Measurements from ENCODE around the gene KCTD20. TPM values are rescaled to one million over a fixed set of nuclear protein-coding genes. Genes with fewer than 3 reads are reported as not detected.
"Not testable (repeated sequence)": the region's sequence is repeated elsewhere in the genome, so short reads cannot be mapped to it uniquely, and the experiment has no call there.

The KCTD20 gene
- total RNA-seq, 2 experiments from 2014 or later = 45.7 to 50.0 TPM

DNA sequence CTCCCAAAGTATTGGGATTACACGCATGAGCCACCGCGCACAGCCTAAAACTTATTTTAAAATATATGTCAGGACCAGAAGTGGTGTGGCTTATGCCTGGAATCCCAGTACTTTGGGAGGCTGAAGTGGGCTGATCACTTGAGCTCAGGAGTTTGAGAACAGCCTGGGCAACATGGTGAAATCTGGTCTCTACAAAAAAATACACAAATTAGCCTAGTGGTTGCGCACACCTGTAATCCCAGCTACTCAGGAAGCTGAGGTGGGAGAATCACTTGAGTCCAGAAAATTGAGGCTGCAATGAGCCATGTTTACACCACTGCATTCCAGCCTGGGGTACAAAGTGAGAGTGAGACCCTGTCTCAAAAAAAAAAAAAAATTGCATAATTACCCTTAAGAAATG is 13.9 kb upstream of the KCTD20 start:
- ATAC-seq (ENCODE audit: low read depth) (no peak), DNase-seq (no peak)
- H3K4me1 Mint-ChIP-seq = peaks cover 3% of the 10 kb centered on the region
- no peak overlapping the region for H3K4me3 Mint-ChIP-seq
- POLR2A ChIA-PET = interaction anchor here (0.6 kb wide), 1 partner anchor 246 kb away, joined by 4 read pairs; no protein-coding TSS in a partner anchor
- H3K9me3 Mint-ChIP-seq = no peaks in the 10 kb centered on the region
- H3K36me3 Mint-ChIP-seq = no peaks in the 10 kb centered on the region
- H3K27me3 Mint-ChIP-seq = peaks cover 5% of the 10 kb centered on the region
- no peak overlapping the region for H3K27ac Mint-ChIP-seq

DNA sequence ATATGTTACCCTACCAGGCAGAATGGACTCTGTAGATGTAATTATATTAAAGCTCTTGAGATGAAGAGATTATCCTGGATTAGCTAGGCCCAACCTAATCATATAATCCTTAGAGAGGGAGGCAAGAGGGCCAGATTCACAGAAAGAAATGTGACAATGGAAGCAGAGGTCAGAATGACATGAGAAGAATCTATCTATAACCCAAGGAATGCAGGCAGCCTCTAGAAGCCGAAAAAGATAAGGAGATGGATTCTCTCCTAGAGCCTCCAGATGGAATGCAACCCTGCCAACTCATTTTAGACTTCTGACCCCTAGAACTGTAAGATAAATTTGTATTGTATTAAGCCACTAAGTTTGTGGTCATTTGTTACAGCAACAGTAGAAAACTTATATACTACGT is 12.4 kb upstream of the KCTD20 start:
- POLR2A ChIA-PET = interaction anchor here (0.5 to 1.1 kb wide), 2 partner anchors 11 to 15 kb away, joined by 3 to 5 read pairs; no protein-coding TSS in a partner anchor
- H3K9me3 Mint-ChIP-seq = no peaks in the 10 kb centered on the region
- no peak for DNase-seq
- peaks cover 5% of the 10 kb centered on the region for H3K27me3 Mint-ChIP-seq
- ATAC-seq (ENCODE audit: low read depth) = no peak
- no peak overlapping the region for H3K4me3 Mint-ChIP-seq
- H3K36me3 Mint-ChIP-seq = no peaks in the 10 kb centered on the region
- peaks cover 2% of the 10 kb centered on the region for H3K4me1 Mint-ChIP-seq
- no peak overlapping the region for H3K27ac Mint-ChIP-seq

DNA sequence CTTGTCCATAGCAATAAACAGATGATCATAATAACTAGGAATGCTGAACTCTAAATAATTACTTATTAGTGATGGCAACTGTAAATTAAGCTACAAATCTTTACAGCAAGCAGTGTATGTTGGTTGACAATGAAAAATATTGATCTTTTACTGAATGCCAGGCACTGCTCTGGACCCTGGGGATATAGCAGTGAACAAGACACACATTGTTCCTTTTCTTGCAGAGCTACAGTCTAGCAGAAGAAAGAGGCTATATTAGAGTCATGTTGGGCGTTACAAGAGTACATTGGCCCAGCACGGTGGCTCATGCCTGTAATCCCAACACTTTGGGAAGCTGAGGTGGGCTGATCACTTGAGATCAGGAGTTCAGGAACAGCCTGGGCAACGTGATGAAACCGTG is 11.6 kb upstream of the KCTD20 start:
- Mint-ChIP-seq H3K27ac (no peak overlapping the region), H3K4me1 (peaks cover 3% of the 10 kb centered on the region), H3K4me3 (no peak overlapping the region), H3K36me3 (no peaks in the 10 kb centered on the region), H3K27me3 (peaks cover 8% of the 10 kb centered on the region), H3K9me3 (no peaks in the 10 kb centered on the region)
- POLR2A ChIA-PET = no interaction called here
- no peak for ATAC-seq (ENCODE audit: low read depth)
- no peak for DNase-seq

DNA sequence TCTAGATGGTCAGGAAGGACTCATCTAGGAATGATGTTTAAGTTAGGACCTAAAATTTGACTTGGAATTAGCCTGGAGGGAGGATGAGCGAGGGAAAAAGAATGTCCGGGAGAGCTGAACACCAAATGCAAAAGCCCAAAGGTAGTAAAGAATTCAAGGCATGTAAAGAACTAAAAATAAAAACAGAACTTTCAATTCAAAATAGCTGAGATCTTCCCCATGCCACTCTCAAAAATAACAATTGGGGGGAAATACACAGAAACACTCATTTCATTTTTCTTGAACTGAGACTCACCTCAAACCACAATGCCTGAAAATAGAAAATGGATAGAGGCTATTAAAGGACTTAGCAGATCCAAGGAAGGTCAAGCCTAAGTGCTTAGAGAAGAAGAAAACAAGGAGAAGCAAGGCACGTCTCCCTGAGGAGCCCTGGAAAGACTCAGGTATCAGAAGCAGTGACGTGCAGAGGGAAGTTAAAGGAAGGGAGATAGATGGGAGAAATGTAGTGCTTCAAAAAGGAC is 10.6 kb upstream of the KCTD20 start:
- Mint-ChIP-seq H3K27ac (no peak overlapping the region), H3K36me3 (no peaks in the 10 kb centered on the region), H3K4me1 (peaks cover 6% of the 10 kb centered on the region), H3K4me3 (no peak overlapping the region), H3K27me3 (peaks cover 5% of the 10 kb centered on the region), H3K9me3 (no peaks in the 10 kb centered on the region)
- DNase-seq (no peak), ATAC-seq (ENCODE audit: low read depth) (no peak)
- POLR2A ChIA-PET = no interaction called here

DNA sequence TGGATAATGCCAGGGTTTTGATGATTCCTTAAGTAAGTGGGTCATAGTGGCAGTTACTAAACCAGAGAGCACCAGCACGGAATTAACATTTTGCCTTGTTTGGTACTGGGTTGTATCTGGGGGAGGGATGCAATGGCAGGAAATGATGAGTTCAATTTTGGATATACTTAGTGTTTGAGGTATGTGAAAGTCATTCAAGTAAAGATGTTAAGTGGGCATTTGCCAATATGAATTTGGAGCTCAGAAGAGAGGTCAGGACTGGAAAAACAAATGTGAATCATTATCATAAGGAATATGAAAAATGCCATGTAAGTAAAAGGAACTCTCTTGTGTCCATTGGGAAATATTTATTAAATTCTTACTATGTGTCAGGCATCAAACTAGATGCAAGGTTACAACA is 6.3 kb upstream of the KCTD20 start:
- no peak for ATAC-seq (ENCODE audit: low read depth)
- Mint-ChIP-seq H3K36me3 (no peaks in the 10 kb centered on the region), H3K27me3 (peaks cover 5% of the 10 kb centered on the region), H3K9me3 (no peaks in the 10 kb centered on the region), H3K27ac (no peak overlapping the region), H3K4me3 (no peak overlapping the region), H3K4me1 (peaks cover 11% of the 10 kb centered on the region)
- POLR2A ChIA-PET = interaction anchor here (0.6 kb wide), 1 partner anchor 156 kb away, joined by 4 read pairs; no protein-coding TSS in a partner anchor
- no peak for DNase-seq

DNA sequence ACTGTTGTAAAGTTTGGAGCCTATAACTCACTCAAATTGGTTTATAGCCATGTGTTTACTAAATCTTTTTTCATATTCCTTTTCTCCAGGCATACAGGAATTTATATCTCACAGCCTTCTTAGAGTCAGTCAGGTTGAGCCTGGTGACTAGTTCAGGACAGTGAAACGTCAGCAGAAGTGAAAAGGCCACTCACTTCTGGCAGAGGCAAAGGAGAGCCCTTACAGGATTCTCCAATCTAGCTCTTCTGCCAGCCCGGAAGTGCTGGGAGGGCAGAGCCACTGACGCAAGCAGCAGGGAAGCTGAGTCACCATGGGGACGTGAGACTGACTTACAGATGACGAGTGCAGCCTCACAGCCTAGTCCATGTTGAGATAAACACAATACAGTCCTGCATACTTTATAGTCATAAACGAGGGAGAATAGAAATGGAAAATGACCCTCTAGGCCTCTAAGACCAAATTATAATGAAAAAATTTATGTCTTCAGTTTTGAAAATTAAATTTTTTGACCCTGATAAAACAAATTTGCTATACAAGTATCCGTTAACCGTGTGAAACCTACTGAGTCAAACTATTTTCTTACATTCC is 1.4 kb upstream of the KCTD20 start:
- Mint-ChIP-seq H3K4me3 (peak overlapping the region; percentile 66), H3K27me3 (no peaks in the 10 kb centered on the region), H3K27ac (peak overlapping the region; percentile 92), H3K9me3 (no peaks in the 10 kb centered on the region), H3K36me3 (peaks cover 7% of the 10 kb centered on the region), H3K4me1 (peaks cover 29% of the 10 kb centered on the region)
- ATAC-seq (ENCODE audit: low read depth) = peak; percentile 74
- POLR2A ChIA-PET = interaction anchor here (1.0 to 1.7 kb wide), 4 partner anchors 12 to 414 kb away, joined by 3 to 11 read pairs (median 6); partner anchors contain the start of genes MAPK14 and SRSF3
- peak; percentile 71 for DNase-seq

DNA sequence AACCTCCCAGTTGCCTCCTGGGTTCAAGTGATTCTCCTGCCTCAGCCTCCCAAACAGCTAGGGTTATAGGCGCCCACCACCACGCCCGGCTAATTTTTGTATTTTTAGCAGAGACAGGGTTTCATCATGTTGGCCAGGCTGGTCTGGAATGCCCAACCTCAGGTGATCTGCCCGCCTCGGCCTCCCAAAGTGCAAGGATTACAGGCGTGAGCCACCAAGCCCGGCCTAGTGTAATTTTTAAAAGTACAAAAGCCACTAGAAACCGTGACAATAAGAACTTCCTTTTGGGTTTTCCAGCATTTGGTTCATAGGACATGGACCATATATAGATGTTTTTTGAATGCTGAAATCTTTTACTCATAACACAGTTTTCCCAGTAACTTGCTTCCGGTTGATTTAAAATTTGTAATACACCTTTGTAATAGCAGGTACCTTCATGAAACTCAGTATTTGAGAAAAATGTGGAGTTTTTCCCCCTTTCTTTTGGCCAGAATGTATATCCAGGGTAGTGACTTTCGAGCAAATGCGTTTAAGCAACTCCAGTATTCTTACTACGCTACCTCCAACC is 613 bp upstream of the KCTD20 start:
- ATAC-seq (ENCODE audit: low read depth) = no peak
- peaks cover 28% of the 10 kb centered on the region for H3K4me1 Mint-ChIP-seq
- DNase-seq = peak; percentile 33
- H3K27ac Mint-ChIP-seq = peak overlapping the region; percentile 90
- H3K36me3 Mint-ChIP-seq = peaks cover 9% of the 10 kb centered on the region
- peak overlapping the region; percentile 97 for H3K4me3 Mint-ChIP-seq
- no peaks in the 10 kb centered on the region for H3K9me3 Mint-ChIP-seq
- POLR2A ChIA-PET = interaction anchor here (1.3 to 1.7 kb wide), 2 partner anchors 19 to 153 kb away, joined by 7 to 11 read pairs; partner anchors contain the start of gene SRSF3
- no peaks in the 10 kb centered on the region for H3K27me3 Mint-ChIP-seq

DNA sequence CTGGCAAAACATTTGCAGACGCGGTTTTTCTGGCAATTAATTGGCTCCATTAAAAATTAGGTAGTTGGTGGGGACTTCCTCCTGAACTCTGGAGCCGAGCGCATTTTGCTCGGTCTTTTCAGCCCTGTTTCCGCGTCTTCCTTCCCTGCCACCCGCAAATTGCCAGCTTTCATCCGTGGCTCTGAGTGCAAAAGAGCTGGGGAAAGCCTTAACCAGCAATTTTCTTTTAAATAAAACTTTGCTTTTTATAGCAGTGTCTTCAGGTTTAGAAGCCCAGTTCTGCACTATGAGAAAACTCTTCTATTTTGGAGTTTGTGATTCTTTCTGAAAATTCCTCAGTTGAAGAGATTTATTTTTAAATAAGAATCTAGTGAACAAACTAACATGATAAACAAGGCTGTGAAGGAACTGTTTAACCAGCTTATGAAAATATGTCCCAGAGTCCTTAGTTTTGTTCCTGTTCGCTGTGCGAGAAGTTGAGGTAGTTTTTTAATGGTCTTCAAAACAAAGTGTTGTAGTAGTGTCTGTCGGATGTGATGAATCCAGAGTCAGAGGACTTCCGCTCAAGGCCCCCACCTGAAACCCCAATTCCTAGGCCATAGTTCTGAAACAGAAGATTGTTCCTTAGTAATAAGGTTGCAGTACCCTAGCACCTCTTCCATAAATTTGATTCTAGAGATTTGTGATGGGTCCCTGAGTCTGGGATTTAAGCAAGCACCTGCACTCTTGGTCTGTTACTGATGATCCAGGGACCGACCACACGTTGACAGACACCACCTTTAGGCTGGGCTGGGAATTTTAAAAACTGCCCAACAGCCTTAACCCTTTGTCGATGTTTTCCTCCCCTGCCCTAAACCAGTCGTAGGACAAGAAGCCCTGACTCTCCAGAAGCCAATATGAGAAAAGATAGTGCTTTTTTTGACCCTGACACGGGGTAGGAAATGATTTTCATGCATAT is 950 bp downstream of the KCTD20 start:
- H3K9me3 Mint-ChIP-seq = peaks cover 2% of the 10 kb centered on the region
- H3K36me3 Mint-ChIP-seq = peaks cover 18% of the 10 kb centered on the region
- H3K27me3 Mint-ChIP-seq = no peaks in the 10 kb centered on the region
- POLR2A ChIA-PET = interaction anchor here (0.6 to 2.1 kb wide), 11 partner anchors 9 to 171 kb away, joined by 3 to 9 read pairs (median 4); partner anchors contain the start of gene ETV7
- peak overlapping the region; percentile 97 for H3K4me3 Mint-ChIP-seq
- H3K27ac Mint-ChIP-seq = peak overlapping the region; percentile 96
- DNase-seq (no peak), ATAC-seq (ENCODE audit: low read depth) (no peak)
- H3K4me1 Mint-ChIP-seq = peaks cover 29% of the 10 kb centered on the region

DNA sequence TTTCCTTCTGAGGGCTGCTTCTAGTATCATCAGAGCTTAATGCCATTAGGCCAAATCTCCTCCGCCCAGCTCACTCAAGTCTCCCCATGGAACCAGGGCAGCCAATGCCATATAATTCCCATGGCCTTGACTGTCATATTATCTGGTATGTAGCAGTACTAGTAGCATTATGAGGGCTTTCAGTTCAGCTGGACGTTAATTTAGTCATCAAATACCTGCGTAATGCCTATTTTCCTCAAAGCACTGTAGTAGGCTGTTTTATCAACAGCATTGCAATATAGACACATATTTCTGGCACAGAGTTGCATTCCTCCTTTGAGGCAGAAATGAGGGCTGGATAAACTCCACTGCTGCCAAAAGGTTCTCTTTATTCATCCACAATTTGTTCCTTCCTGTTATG is 1.7 kb downstream of the KCTD20 start:
- Mint-ChIP-seq H3K27ac (peak overlapping the region; percentile 96), H3K4me3 (peak overlapping the region; percentile 97), H3K27me3 (no peaks in the 10 kb centered on the region), H3K9me3 (peaks cover 7% of the 10 kb centered on the region), H3K4me1 (peaks cover 33% of the 10 kb centered on the region), H3K36me3 (peaks cover 25% of the 10 kb centered on the region)
- DNase-seq (no peak), ATAC-seq (ENCODE audit: low read depth) (no peak)
- POLR2A ChIA-PET = interaction anchor here (1.4 to 2.1 kb wide), 3 partner anchors 21 to 152 kb away, joined by 3 to 9 read pairs (median 5); no protein-coding TSS in a partner anchor

DNA sequence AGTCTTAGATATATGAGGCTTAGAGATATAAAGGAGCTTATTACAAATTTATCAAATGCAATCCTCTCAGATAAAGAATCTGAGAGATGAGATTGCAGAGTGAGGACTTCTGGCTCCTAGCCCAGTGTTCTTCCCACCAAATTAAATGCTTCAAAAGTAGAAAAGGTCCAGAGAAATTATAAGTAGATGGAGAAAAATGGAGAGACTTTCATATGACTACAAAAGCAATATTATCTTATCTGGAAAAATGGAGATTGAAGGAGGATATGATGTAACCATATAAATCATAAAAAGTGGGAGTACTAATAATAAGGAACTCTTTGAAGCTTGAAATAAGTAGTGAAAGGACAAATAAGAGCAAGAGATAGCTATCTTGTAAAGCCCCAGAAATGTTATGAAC is 2.8 kb downstream of the KCTD20 start:
- peaks cover 7% of the 10 kb centered on the region for H3K9me3 Mint-ChIP-seq
- ATAC-seq (ENCODE audit: low read depth) (no peak), DNase-seq (no peak)
- no peak overlapping the region for H3K27ac Mint-ChIP-seq
- no peaks in the 10 kb centered on the region for H3K27me3 Mint-ChIP-seq
- H3K4me3 Mint-ChIP-seq = peak overlapping the region; percentile 21
- peaks cover 28% of the 10 kb centered on the region for H3K36me3 Mint-ChIP-seq
- POLR2A ChIA-PET = interaction anchor here (0.8 kb wide), 1 partner anchor 15 kb away, joined by 5 read pairs; no protein-coding TSS in a partner anchor
- peaks cover 36% of the 10 kb centered on the region for H3K4me1 Mint-ChIP-seq

DNA sequence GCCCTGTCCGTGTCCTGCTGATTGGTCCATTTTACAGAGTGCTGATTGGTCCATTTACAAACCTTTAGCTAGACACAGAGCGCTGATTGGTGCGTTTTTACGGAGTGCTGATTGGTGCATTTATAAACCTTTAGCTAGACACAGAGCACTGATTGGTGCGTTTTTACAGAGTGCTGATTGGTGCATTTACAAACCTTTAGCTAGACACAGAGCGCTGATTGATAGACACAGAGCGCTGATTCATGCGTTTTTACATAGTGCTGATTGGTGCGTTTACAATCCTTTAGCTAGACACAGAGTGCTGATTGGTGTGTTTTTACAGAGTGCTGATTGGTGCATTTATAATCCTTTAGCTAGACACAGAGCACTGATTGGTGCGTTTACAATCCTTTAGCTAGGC is 6.4 kb downstream of the KCTD20 start:
- H3K27me3 Mint-ChIP-seq; H3K4me3 Mint-ChIP-seq; H3K9me3 Mint-ChIP-seq; DNase-seq; H3K27ac Mint-ChIP-seq; ATAC-seq (ENCODE audit: low read depth): not testable (repeated sequence)
- Mint-ChIP-seq H3K4me1 (peaks cover 22% of the 10 kb centered on the region), H3K36me3 (peaks cover 35% of the 10 kb centered on the region)
- POLR2A ChIA-PET = interaction anchor here (0.6 kb wide), 1 partner anchor 56 kb away, joined by 8 read pairs; no protein-coding TSS in a partner anchor

DNA sequence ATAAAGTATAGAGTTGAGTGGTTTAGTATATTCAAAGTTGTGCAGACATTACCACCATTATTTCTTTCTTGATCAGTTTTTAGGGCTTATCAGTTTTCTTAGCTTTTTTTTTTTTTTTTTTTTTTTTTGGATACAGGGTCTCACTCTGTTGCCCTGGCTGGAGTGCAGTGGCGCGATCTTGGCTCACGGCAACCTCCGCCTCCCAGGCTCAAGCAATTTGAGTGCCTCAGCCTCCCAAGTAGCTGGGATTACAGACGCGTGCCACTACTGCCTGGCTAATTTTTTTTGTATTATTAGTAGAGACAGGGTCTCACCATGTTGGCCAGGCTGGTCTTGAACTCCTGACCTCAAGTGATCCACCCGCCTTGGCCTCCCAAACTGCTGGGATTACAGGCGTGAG is 10.1 kb downstream of the KCTD20 start:
- H3K36me3 Mint-ChIP-seq = peaks cover 29% of the 10 kb centered on the region
- not testable (repeated sequence) for H3K4me3 Mint-ChIP-seq; ATAC-seq (ENCODE audit: low read depth); H3K9me3 Mint-ChIP-seq; H3K27ac Mint-ChIP-seq; H3K27me3 Mint-ChIP-seq; DNase-seq; H3K4me1 Mint-ChIP-seq
- POLR2A ChIA-PET = interaction anchor here (0.6 kb wide), 1 partner anchor 10 kb away, joined by 5 read pairs; no protein-coding TSS in a partner anchor

Measured in activated naive CD8-positive, alpha-beta T cell treated with anti-CD3 and anti-CD28 coated beads, Interleukin-2, amount 10 ng/mL, durations not matched to agents 7 days and 5 days (primary cell).